Activated T-cell treated with anti-CD3 and anti-CD28 coated beads, Interleukin-2, amount 50 U/mL, for 4 hours (primary cell): ENCODE measurements around the gene JCHAIN. TPM values are rescaled to one million over a fixed set of nuclear protein-coding genes. Genes with fewer than 3 reads are reported as not detected.

ENCODE experiments used
- ATAC-seq, 2 donors: fragments of 200-7000 bp; cut with Tn5 transposase; one replicate each; pipeline ENCODE4 v1.10.0; 2021
- DNase-seq: peaks from one replicate; pipeline ENCODE4 v3.0.0-alpha.2; 2020
- H3K27me3 Mint-ChIP-seq: one replicate; pipeline ENCODE4 v1.8.0; 2021; ENCODE audit warnings: low read depth, mixed read lengths
- H3K36me3 Mint-ChIP-seq: one replicate; pipeline ENCODE4 v1.8.0; 2022; ENCODE audit warnings: mixed read lengths; ENCODE audit not compliant: insufficient read depth
- H3K4me1 Mint-ChIP-seq: one replicate; pipeline ENCODE4 v1.8.0; 2021; ENCODE audit warnings: low read depth, mixed read lengths
- H3K4me3 Mint-ChIP-seq: one replicate; pipeline ENCODE4 v1.8.0; 2021; ENCODE audit warnings: mild to moderate bottlenecking, moderate library complexity, mixed read lengths
- H3K9me3 Mint-ChIP-seq: one replicate; pipeline ENCODE4 v1.8.0; 2021; ENCODE audit warnings: mixed read lengths
- total RNA-seq, 3 donors: library from RNA; stranded (reverse); gene quantifications; one replicate each; pipeline ENCODE4 v1.2.1, GENCODE V29; 2021

JCHAIN gene
- total RNA-seq, 3 donors from 2014 or later = 0.58 to 1.4 (median 1.1) TPM

DNA sequence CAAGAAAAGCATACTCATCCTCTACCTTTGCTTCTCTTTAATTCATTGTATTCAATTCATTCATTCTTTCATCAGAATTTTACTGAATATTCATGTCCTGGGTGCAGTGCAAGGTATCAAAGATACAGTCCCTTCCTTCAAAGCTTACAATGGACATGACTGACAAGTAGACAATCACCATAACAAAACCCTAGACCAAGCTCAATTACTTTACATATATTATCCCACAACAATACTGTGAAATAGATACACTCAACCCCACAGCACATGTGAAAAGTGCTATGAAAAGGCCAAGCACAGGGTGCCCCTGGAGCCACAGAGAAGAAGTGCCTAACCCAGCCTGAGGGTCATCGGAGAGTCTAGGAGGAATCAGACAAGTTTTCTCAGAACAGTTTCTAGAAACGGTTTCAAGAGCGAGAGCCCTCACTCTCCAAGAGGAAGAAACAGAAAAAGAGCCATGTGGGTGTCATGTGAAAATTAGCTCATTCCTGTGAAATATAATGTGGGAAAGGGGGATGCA is 58.9 kb downstream of the JCHAIN start:
- H3K27me3 Mint-ChIP-seq = peaks cover 11% of the 10 kb centered on the region
- DNase-seq (no peak), ATAC-seq (no peak)
- H3K9me3 Mint-ChIP-seq = no peaks in the 10 kb centered on the region
- H3K4me3 Mint-ChIP-seq = no peak overlapping the region
- H3K36me3 Mint-ChIP-seq = no peaks in the 10 kb centered on the region
- no peaks in the 10 kb centered on the region for H3K4me1 Mint-ChIP-seq

- no peaks in the 10 kb centered on the region for H3K4me1 Mint-ChIP-seq
- no peak for ATAC-seq
These were observed 59.8 kb downstream of the JCHAIN start for GRCh38 chr4:70606459-70606858.

More at GRCh38 chr4:70606459-70606858, 59.8 kb downstream of the JCHAIN start:
- Mint-ChIP-seq H3K36me3 (no peaks in the 10 kb centered on the region), H3K4me3 (no peak overlapping the region), H3K9me3 (no peaks in the 10 kb centered on the region), H3K27me3 (peaks cover 9% of the 10 kb centered on the region)
- no peak for DNase-seq

Other genes with a start within 250 kb of the JCHAIN start
- gene MUC7, start 194.3 kb downstream of the JCHAIN start, total RNA-seq = not detected
- not detected for gene AMTN, start 147.9 kb downstream of the JCHAIN start, total RNA-seq
- not detected for gene AMBN, start 74.3 kb downstream of the JCHAIN start, total RNA-seq
- not detected for gene ENAM, start 37.8 kb downstream of the JCHAIN start, total RNA-seq
- gene UTP3, start 22.0 kb upstream of the JCHAIN start, total RNA-seq = 10 to 100 TPM; 49.2 to 54.8 (median 51.4) TPM
- gene RUFY3, start 55.5 kb upstream of the JCHAIN start, total RNA-seq = 1 to 10 TPM; 6.3 to 8.0 (median 7.9) TPM
- 100 to 1,000 TPM in 2 of 3 donors, 10 to 100 TPM in 1; 93.5 to 105 (median 103) TPM for gene GRSF1, start 173.4 kb upstream of the JCHAIN start, total RNA-seq
- gene MOB1B, start 235.9 kb upstream of the JCHAIN start, total RNA-seq = 10 to 100 TPM; 15.9 to 18.5 (median 17.2) TPM